ENCODE measurements around the gene RIMBP2. TPM values are rescaled to one million over a fixed set of nuclear protein-coding genes. Genes with fewer than 3 reads are reported as not detected.

Gene RIMBP2
- total RNA-seq, 1 experiment from 2014 or later, result 0.95 TPM

GRCh38 chr12:130405332-130405731 is 310.8 kb downstream of the RIMBP2 start:
- Histone ChIP-seq H3K27ac (ENCODE audit: low read depth, low read length, poor library complexity, severe bottlenecking) (no peak overlapping the region), H3K4me3 (ENCODE audit: low read depth, low read length, poor library complexity, severe bottlenecking) (no peak overlapping the region), H3K27me3 (replicated peaks; ENCODE audit: insufficient read depth, low read depth, low read length, poor library complexity) (peaks cover 37% of the 10 kb centered on the region), H3K36me3 (ENCODE audit: insufficient read depth, low read length, poor library complexity, severe bottlenecking) (no peaks in the 10 kb centered on the region), H3K9me3 (ENCODE audit: low read depth, low read length, poor library complexity, severe bottlenecking) (no peaks in the 10 kb centered on the region), H3K4me1 (ENCODE audit: insufficient read depth, low read length, poor library complexity, severe bottlenecking) (no peaks in the 10 kb centered on the region)
- BruUV-seq (replicated peaks), result no TSS peak
- ChIA-PET POLR2A (ENCODE audit: low non-redundant PET) (no interaction called here), CTCF (no interaction called here)
- TF ChIP-seq, protein P1, sequence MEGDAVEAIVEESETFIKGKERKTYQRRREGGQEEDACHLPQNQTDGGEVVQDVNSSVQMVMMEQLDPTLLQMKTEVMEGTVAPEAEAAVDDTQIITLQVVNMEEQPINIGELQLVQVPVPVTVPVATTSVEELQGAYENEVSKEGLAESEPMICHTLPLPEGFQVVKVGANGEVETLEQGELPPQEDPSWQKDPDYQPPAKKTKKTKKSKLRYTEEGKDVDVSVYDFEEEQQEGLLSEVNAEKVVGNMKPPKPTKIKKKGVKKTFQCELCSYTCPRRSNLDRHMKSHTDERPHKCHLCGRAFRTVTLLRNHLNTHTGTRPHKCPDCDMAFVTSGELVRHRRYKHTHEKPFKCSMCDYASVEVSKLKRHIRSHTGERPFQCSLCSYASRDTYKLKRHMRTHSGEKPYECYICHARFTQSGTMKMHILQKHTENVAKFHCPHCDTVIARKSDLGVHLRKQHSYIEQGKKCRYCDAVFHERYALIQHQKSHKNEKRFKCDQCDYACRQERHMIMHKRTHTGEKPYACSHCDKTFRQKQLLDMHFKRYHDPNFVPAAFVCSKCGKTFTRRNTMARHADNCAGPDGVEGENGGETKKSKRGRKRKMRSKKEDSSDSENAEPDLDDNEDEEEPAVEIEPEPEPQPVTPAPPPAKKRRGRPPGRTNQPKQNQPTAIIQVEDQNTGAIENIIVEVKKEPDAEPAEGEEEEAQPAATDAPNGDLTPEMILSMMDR (conservative IDR thresholded peaks at IDR 0.05; ENCODE audit: low read depth, low read length), result no peak
- TF ChIP-seq EZH2 (IDR thresholded peaks at IDR 0.05; ENCODE audit: borderline replicate concordance, low read depth, low read length, poor library complexity, severe bottlenecking), result no peak
- intact Hi-C loops (cut with micrococcal nuclease; ENCODE audit: unreplicated experiment), result no loop called here
- no peak for DNase-seq (ENCODE audit: low spot score)

GRCh38 chr12:130401703-130402102 is 314.4 kb downstream of the RIMBP2 start:
- H3K4me1 ChIP-seq (ENCODE audit: insufficient read depth, low read length, poor library complexity, severe bottlenecking), result no peaks in the 10 kb centered on the region
- CTCF ChIA-PET, result no interaction called here
- H3K27me3 ChIP-seq (replicated peaks; ENCODE audit: insufficient read depth, low read depth, low read length, poor library complexity), result peaks cover 33% of the 10 kb centered on the region
- peak; percentile 14 for DNase-seq (ENCODE audit: low spot score)
- no peaks in the 10 kb centered on the region for H3K36me3 ChIP-seq (ENCODE audit: insufficient read depth, low read length, poor library complexity, severe bottlenecking)
- POLR2A ChIA-PET (ENCODE audit: low non-redundant PET), result no interaction called here
- intact Hi-C loops (cut with micrococcal nuclease; ENCODE audit: unreplicated experiment), result loop anchor here (5.0 kb wide), 1 partner anchor 346 kb away; no protein-coding TSS in a partner anchor
- TF ChIP-seq EZH2 (IDR thresholded peaks at IDR 0.05; ENCODE audit: borderline replicate concordance, low read depth, low read length, poor library complexity, severe bottlenecking), result no peak
- TF ChIP-seq, protein P1 (conservative IDR thresholded peaks at IDR 0.05; ENCODE audit: low read depth, low read length), result peak; percentile 26; the same call in 1 of the 2 replicates
- no TSS peak for BruUV-seq (replicated peaks)
- H3K9me3 ChIP-seq (ENCODE audit: low read depth, low read length, poor library complexity, severe bottlenecking), result no peaks in the 10 kb centered on the region
- H3K4me3 ChIP-seq (ENCODE audit: low read depth, low read length, poor library complexity, severe bottlenecking), result no peak overlapping the region
- H3K27ac ChIP-seq (ENCODE audit: low read depth, low read length, poor library complexity, severe bottlenecking), result no peak overlapping the region

DNA sequence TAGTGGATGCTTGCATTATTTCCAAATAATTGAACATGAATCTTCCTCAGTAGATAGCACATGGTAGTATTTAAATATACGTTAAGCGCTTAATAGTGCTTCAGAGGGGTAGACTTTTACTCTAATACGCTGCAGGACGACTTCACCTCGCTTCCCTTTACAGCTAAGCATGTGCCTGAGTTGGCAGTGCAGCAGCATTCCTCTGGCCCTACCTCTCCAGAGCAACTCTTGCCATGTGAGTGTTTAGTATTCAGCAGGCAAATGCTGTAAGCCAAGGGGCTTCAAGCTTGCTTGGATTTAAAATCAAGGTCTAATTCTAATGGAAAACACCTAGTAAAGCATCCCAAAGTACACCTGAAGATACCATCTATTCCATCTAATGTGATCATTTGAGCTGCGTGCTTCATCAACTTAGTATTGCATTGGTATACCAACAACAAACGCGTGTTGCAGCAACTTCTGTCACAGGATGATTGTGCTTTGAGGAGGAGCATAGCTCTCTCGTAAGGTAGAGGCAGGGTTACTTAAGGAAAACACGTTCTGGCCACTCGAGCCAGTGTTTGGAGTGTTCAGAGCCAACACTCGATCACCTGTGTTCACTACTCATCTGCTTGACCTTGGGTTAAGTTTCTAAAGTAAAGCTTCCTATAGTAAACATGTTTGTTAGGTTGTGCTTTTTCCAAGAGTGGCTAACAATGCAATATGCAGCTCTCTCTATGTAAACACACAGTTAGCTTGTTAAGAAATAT is 317.8 kb downstream of the RIMBP2 start:
- POLR2A ChIA-PET (ENCODE audit: low non-redundant PET), result no interaction called here
- CTCF ChIA-PET, result no interaction called here
- no peak for DNase-seq (ENCODE audit: low spot score)
- Histone ChIP-seq H3K27me3 (replicated peaks; ENCODE audit: insufficient read depth, low read depth, low read length, poor library complexity) (peaks cover 23% of the 10 kb centered on the region), H3K4me3 (ENCODE audit: low read depth, low read length, poor library complexity, severe bottlenecking) (no peak overlapping the region), H3K36me3 (ENCODE audit: insufficient read depth, low read length, poor library complexity, severe bottlenecking) (no peaks in the 10 kb centered on the region), H3K9me3 (ENCODE audit: low read depth, low read length, poor library complexity, severe bottlenecking) (no peaks in the 10 kb centered on the region), H3K4me1 (ENCODE audit: insufficient read depth, low read length, poor library complexity, severe bottlenecking) (no peaks in the 10 kb centered on the region), H3K27ac (ENCODE audit: low read depth, low read length, poor library complexity, severe bottlenecking) (no peak overlapping the region)
- intact Hi-C loops (cut with micrococcal nuclease; ENCODE audit: unreplicated experiment), result no loop called here
- TF ChIP-seq, protein P1 (conservative IDR thresholded peaks at IDR 0.05; ENCODE audit: low read depth, low read length), result no peak
- TF ChIP-seq EZH2 (IDR thresholded peaks at IDR 0.05; ENCODE audit: borderline replicate concordance, low read depth, low read length, poor library complexity, severe bottlenecking), result no peak
- BruUV-seq (replicated peaks), result no TSS peak
